DMS 273 treated with DMSO at 0.1 percent for 48 hours (cell line): ENCODE data around the gene SMCR8.
"Not testable (repeated sequence)": the region's sequence is repeated elsewhere in the genome, so short reads cannot be mapped to it uniquely, and the experiment has no call there.

Source experiments
- DNase-seq: peaks from one replicate; lab custom pipeline; 2025; lab: John Stamatoyannopoulos, UW

SMCR8 gene

GRCh38 chr17:18314731-18315561, at the start of gene SMCR8, which contains the start of gene TOP3A:
TSS of gene SMCR8 (plus strand) at chr17:18315293. CDS start at chr17:18315790, 497 bp downstream.
TSS of gene TOP3A (minus strand) at chr17:18314994. CDS start at chr17:18314778, 216 bp downstream.
- peak; percentile 89 for DNase-seq

- no peak for DNase-seq
Observed at GRCh38 chr17:18267366-18267765, 47.7 kb upstream of the SMCR8 start.

GRCh38 chr17:18267927-18268711, 47.0 kb upstream of the SMCR8 start:
- no peak for DNase-seq

GRCh38 chr17:18270046-18270931, 44.8 kb upstream of the SMCR8 start:
- no peak for DNase-seq

- no peak for DNase-seq
Observed at GRCh38 chr17:18277076-18277475, 38.0 kb upstream of the SMCR8 start.

- no peak for DNase-seq
Observed at GRCh38 chr17:18278867-18279266, 36.2 kb upstream of the SMCR8 start.

DNA sequence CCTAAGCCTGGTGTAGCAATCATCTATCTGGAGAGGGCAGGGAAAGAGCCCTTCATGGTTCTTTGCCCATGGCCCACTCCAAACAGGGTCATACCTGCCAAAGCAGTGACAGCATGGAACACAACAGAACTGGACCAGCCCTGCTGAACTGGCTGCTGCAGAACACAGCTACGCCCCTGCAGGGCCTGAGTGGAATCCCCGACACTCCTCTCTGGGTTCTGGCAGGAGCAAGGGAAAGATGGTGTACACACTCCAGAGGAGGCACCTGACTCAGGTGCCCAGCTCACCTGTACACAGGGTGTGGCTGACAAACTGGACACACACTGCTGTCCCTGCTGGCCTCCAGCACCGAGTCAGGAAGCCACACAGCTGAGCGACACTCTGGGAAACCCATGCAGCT, 34.8 kb upstream of the SMCR8 start:
- no peak for DNase-seq

DNA sequence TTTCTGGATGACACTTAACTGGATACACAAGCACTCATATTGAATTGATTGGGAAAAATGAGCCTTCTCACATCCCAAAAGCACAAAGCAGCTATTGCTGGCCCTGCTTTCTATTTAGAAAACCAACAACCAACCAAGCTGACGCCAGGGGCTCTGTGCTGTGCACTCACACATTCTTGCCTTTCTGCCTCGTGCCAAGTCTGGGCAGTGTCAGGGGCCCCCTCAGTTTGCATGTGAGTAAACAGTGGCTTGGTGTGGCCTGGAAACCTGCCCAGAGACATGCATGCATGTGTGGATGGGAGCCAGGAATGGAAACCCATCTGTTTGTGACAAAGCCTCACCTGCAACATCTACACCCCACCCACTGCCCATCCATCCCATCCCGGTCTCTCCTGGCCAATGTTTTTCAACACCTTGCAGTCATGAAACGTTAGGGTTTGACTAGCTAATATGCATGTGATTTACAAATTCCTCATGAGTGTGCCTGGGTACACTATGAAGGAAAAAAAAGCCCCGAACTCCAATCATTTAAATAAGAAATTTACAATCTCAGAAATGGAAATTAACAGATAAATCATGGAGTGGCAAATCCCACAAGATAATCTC, 34.2 kb upstream of the SMCR8 start:
- DNase-seq: no peak

- DNase-seq: no peak
Observed at GRCh38 chr17:18281788-18282187, 33.3 kb upstream of the SMCR8 start.

GRCh38 chr17:18285296-18285695, 29.8 kb upstream of the SMCR8 start:
- no peak for DNase-seq

DNA sequence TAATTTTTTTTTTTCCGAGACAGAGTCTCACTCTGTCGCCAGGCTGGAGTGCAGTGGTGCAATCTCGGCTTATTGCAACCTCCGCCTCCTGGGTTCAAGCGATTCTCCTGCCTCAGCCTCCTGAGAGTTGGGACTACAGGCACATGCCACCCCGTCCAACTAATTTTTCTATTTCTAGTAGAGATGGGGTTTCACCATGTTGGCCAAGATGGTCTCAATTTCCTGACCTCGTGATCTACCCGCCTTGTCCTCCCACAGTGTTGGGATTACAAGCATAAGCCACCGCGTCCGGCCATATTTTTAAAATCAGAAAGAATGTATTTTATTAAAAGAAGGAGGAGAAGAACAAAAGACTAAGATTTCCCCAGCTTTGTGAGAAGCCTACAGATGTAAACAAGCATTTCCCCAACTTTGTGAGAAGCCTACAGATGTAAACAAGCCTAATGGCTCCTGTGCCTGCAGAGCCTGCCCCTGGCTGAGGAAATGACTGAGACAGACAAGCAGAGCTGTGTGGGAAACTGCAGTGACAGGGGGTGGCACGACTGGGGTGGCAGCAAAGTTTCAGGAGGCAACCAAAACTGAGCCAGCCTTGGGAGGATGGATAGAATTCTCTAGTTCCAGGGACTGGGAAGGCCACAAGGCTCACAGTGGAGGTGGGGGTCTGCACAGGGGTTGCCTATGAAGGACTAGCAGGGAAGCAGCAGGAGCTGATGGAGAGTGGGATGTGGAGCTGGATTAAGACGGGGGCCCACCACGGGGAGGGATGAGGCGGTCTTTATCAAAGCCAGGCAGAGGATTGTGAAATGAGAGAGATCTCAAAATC, 23.2 kb upstream of the SMCR8 start:
- no peak for DNase-seq

DNA sequence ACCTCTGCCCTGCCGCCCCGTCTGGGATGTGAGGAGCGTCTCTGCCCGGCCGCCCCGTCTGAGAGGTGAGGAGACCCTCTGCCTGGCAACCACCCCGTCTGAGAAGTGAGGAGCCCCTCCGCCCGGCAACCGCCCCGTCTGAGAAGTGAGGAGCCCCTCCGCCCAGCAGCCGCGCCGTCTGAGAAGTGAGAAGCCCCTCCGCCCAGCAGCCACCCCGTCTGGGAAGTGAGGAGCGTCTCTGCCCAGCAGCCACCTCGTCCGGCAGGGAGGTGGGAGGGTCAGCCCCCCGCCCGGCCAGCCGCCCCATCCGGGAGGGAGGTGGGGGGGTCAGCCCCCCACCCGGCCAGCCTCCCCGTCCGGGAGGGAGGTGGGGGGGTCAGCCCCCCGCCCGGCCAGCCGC, 17.0 kb upstream of the SMCR8 start:
- DNase-seq: not testable (repeated sequence)

DNA sequence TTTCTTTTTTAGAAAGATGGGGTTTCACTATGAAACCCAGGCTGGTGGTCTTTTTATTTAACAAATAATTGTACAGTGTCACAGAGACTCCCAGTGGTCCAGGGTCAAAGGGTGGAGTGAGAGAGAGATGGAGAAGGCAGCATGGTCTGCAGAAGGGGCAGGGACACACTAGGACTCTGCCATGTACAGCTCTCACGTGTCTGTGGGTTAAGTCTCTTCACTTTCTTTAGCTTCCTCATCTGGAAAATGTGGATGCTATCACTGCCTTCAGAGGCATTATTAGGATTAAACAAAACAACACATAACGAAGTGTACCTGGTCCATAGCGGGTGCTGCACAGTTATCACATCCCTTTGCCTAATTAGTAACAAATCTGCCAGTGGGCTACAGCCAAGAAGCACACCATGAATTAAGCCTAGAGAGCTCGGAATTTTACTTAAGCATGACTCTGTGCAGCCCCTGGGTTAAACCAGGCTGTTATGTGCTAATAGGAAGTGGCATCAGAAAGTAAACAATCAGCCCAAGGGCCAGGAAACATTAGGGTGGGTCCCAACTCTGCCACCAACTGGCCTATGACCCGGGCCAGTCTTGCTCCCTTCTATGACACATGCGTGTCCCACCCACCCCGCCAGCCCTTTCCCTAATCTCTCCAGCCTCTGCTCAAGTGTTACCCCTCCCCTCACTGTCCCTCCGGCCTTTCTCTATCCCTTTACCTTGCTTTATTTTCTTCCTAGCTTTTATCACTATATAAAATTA, 14.2 kb upstream of the SMCR8 start:
- DNase-seq: no peak

- DNase-seq: not testable (repeated sequence)
Observed at GRCh38 chr17:18303206-18303605, 11.9 kb upstream of the SMCR8 start.

DNA sequence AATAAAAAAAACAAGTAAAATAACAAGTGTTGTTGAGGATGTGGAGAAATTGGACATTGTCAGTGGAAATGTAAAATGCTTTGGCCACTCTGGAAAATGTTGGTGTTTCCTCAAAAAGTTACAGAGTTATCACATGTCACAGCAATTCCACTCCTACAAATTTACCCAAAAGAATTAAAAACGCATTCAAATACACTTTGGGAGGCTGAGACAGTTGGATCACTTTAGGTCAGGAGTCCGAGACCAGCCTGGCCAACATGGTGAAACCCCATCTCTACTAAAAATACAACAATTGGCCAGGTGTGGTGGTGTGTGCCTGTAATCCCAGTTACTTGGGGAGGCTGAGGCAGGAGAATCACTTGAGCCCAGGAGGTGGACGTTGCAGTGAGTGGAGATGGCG, 5.9 kb upstream of the SMCR8 start:
- DNase-seq: no peak

GRCh38 chr17:18314059-18314730, 898 bp upstream of the SMCR8 start:
- DNase-seq: no peak

- DNase-seq: no peak
Observed at GRCh38 chr17:18315562-18315922, 449 bp downstream of the SMCR8 start.

DNA sequence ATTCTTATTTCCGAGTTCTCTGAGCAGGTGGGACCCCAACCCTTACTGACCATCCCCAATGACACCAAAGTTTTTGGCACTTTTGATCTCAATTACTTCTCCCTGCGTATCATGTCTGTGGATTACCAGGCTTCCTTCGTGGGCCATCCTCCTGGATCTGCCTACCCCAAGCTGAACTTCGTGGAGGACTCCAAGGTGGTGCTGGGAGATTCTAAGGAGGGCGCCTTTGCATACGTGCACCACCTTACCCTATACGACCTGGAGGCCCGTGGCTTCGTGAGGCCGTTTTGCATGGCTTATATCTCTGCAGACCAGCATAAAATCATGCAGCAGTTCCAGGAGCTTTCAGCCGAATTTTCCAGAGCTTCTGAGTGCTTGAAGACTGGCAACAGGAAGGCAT, 868 bp downstream of the SMCR8 start:
- DNase-seq: no peak

GRCh38 chr17:18318117-18318516, 3.0 kb downstream of the SMCR8 start:
- DNase-seq: no peak
